ENCODE data around the gene NCDN.

GRCh38 chr1:35600593-35600992 is 43.0 kb downstream of the NCDN start:
- TF ChIP-seq TAF1 (IDR thresholded peaks at IDR 0.05; ENCODE audit: low read depth, low read length) (no peak), POLR2AphosphoS5 (IDR thresholded peaks at IDR 0.05; ENCODE audit: low read depth, low read length) (no peak), POU2F2 (IDR thresholded peaks at IDR 0.05; ENCODE audit: low read depth, low read length) (no peak), POLR2A (IDR thresholded peaks at IDR 0.05; ENCODE audit: low read depth, low read length) (no peak)
